HG03060 (cell line): ENCODE results near the gene ARHGAP45.
"Not testable (repeated sequence)": the region's sequence is repeated elsewhere in the genome, so short reads cannot be mapped to it uniquely, and the experiment has no call there.

Source experiments
- ATAC-seq: cut with Tn5 transposase; IDR thresholded peaks from one replicate; pipeline ENCODE4 v1.9.1; 2021; ENCODE audit warnings: low read depth, moderate number of reproducible peaks; ENCODE audit not compliant: unreplicated experiment

The ARHGAP45 gene

DNA sequence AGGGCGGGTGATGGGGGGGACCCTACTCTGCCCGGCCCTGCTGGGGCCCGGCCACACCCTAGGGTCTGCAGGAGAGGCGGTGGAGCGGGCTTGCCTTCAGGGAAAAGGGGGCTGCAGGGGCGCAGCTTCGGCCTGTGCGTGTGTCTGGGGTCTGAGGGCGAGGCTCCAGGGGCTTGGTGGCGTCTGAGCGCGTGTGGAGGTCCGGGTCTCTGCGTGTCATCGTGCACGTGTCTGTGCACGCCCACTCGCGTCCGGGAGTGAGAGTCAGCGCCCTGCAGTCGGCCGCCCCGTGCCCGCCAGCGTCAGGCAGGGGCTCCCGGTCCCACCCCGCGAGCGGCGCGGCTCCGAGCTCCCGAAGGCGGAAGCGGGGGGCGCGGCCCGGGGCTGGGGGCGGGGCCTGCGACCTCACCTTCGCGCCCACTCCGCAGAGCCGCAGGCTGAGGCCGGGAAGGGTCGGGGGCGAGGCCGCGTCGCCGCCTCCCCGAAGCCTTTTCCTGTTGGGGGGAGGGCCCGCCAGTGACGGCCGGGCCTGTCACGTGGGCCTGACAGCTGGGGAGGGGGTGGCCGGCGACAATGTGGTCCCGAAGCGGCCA is at the start of gene ARHGAP45:
Gene ARHGAP45 (plus strand): TSS at position 420 of the 593 bp plus-strand sequence. CDS start 239 bp downstream, outside the sequence.
- no peak for ATAC-seq

GRCh38 chr19:1017906-1018305 is 49.1 kb upstream of the ARHGAP45 start:
- ATAC-seq = no peak

DNA sequence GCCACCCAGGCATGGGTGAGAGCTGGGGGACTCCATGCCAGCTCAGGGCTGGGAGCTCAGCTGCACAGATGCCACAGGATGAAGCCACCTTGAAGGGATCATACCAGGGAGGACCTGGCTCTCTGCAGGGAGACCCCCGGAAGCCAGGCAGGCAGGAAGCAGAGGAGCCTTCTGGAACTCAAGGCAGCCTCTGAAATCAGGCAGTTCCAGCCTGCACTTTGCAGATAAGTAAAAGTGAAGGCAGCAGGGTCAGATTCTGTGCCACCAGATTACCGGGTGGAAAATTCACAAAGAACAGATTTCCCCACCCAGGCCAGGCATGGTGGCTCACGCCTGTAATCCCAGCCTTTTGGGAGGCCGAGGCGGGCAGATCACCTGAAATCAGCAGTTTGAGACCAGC is 48.6 kb upstream of the ARHGAP45 start:
- no peak for ATAC-seq

- ATAC-seq = no peak
Measured at GRCh38 chr19:1018932-1019615, 47.9 kb upstream of the ARHGAP45 start.

DNA sequence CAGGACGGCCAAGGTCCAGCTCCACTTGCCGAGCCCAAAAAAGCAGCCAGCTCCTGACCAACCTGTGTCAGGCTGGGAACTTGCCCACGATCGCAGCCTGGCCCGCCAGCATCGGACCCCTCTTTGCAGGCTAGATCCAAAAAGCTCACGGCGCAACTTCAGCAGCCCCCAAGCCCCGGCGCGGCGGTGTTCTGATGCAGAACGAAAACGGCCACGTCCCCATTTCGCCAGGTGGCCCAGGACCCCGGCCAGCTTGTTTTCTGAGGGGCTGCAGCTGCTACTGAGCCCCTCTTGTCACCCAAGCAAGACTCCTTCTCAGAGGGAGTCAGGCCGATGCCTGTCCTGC is 47.4 kb upstream of the ARHGAP45 start:
- no peak for ATAC-seq

- no peak for ATAC-seq
Measured at GRCh38 chr19:1019980-1020867, 46.7 kb upstream of the ARHGAP45 start.

DNA sequence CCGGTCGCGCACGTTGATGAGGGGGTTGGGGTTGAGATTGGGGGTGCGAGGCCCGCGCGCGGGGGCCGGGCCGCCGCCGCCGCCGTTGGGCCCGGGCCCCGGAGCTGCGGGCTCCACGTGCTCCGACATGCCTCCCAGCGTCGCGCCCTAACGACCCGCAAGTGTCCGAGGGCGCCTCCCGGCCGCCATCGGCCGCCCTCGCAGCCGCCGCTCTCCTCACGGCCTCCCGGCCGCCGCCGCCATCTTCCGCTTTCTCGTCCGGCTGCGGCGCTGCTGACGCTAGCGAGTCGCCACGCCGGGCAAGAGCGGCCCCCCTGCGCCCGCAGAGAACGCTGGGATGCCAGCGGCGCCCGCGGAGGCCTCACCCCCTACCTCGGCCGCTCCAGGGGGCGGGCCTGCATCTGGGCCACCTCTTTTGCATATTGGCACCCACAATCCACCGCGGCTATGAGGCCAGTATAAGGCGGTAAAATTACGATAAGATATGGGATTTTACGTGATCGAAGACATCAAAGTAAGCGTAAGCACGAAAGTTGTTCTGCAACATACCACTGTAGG is 46.0 kb upstream of the ARHGAP45 start, which contains the start of gene TMEM259:
Gene TMEM259 (minus strand): TSS at position 256 of the 558 bp plus-strand sequence. CDS start 127 bp downstream, at position 129.
- peak; percentile 55 for ATAC-seq

DNA sequence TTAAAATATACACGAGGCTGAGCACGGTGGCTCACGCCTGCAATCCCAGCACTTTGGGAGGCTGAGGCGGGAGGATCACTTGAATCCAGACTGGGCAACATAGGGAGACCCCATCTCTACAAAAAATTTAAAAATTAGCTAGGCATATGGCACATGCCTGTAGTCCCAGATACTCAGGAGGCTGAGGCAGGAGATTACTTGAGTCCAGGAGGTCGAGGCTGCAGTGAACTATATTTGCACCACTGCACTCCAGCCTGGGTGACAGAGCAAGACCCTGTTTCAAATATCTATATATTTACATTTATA is 43.1 kb upstream of the ARHGAP45 start:
- not testable (repeated sequence) for ATAC-seq

- not testable (repeated sequence) for ATAC-seq
Measured at GRCh38 chr19:1025080-1025479, 41.9 kb upstream of the ARHGAP45 start.

- no peak for ATAC-seq
Measured at GRCh38 chr19:1025960-1026782, 40.8 kb upstream of the ARHGAP45 start, which contains the start of gene CNN2. TSS of gene CNN2 (plus strand) at chr19:1026608. CDS start at chr19:1026662, 54 bp downstream.

DNA sequence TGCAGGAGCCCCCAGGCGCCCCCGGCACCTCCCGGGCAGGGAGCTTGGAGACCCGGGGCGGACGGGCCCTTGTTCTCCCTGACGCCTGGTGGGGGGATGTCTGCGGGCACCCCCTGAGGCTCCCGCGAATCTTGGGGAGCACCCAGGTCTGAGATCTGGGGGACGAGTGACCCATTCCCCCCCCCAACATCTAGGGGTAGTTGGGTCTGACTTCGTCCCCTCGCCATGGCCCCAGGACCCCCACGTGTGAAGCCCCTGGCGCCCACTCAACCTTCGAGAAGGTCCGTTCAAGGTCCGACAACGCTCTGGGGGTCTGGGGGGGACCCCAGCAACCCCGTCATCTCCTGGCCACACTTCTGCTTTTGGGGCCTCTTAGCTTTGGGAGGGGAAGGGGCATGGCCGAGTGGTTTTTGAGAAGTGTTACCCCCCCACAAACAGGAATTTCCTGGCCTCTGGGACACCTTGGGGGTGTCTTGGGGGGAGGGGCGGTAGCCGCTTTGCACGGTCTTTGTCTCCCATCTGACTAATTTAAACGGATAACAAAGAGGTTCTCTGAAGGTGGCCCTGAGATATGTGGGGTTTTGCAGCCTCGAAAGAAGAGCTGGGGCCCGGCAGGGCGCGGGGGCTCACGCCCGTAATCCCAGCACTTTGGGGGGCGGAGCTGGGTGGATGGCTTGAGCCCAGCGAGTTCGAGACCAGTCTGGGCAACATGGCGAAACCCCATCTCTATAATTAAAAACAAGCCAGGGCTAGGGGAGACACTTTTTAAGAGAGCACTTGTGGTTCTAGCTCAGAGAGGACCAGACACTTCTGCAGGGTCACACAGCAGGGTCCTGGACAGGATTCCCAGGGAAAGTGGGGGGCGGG is 40.0 kb upstream of the ARHGAP45 start:
- ATAC-seq = no peak

DNA sequence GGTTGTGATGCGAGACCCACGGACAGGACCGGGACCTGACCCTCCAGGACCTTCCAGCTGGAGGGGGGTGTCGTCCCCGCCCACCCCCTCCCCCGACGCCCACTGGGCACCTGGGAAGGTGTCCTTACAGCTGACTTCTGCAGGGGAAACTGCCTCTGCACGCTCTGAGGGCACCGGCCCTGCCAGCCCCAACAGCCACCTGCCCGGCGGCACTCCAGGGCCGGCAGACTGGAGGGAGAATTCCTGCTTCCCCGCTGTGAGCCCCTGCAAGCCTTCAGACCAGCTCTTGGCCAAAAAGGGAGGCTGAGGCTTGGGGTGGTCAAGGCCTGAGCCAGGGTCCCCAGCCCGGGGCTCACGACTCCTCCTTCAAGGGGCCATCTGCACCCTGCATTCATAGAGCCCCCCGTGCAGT is 39.3 kb upstream of the ARHGAP45 start:
- ATAC-seq = no peak

DNA sequence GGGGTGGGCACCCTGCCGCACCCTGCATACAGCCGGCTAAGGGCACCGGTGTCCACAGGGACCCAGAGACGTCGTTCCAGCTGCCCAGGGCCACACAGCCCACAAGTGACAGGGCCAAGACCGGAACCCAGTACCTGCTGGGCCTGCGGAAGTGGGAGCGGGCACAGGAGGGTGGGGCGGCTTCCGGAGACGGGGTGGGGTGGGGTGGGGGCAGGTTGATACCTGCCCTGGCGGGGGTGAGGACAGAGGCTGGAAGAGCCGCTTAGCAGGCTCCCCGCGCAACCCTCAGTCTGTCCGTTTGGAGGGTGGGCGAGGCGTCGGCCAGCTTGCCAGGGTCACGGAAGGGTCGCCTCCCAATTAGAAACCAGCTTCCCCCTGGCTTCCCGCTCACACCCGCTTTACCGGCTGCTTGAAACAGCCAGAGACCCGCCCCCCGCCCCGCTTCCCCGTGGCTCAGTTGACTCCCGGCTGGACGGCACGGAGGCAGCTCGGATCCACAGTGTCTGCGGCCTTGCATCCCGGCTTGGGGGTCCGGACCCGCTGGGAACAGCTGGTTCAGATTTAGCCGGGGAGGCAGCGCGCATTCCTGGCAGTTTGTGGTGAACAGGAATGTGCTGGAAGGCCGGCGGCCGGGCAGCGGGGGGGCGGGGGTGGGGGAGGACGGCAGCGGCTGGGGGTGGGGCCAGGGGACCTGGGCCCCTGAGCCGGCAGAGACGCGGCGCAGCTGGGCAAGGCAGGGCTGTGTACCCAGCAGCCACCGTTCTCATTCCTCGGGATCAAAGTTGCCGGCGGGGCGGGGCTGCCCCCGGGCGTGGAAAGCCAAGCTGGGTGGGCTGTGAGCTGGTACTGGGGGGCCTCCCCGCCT is 38.7 kb upstream of the ARHGAP45 start:
- no peak for ATAC-seq

- no peak for ATAC-seq
Measured at GRCh38 chr19:1032264-1032867, 34.6 kb upstream of the ARHGAP45 start.

GRCh38 chr19:1035998-1036621 is 30.9 kb upstream of the ARHGAP45 start:
- ATAC-seq = no peak

DNA sequence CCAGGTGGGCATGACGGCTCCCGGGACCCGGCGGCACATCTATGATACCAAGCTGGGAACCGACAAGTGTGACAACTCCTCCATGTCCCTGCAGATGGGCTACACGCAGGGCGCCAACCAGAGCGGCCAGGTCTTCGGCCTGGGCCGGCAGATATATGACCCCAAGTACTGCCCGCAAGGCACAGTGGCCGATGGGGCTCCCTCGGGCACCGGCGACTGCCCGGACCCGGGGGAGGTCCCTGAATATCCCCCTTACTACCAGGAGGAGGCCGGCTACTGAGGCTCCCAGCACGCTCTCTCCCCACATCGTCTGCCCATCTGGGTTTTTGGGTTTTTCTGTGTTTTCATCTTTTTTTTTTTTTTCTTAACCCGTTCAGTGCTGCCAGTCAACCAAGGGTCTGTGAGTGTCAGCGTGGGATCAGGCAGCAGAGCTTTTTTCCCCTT is 29.3 kb upstream of the ARHGAP45 start:
- no peak for ATAC-seq

DNA sequence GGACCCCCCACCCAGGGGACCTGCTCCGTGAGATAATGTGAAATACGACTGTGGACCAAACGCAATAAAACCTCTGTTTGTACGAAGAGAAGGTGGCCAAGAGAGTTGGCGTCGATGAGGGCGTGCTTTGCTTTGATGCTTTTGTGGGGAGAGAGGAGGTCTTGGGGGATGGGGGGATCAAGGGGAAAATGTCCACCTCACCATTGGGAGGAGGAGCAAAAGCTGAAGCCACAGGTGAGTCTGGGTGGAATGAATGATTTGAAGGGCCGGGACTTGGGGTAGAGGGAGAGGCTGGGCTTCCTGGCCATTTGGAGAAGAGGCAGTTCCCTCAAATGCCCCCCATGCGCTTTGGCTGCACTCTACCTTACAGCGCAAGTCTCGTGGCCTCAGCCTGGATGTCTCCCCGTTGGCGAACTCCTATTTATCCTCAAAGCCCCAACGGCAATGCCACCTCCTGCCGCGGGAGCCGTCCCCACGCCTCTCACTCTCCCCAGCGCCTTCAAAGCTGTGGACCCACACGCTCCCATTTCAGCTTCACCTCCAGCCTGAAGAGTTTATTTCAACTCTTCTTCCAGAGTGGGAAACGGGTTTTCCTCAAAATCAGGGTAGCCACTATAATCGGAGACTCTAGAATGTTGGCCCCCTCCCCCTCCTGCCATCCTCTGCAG is 27.9 kb upstream of the ARHGAP45 start:
- no peak for ATAC-seq
